ENCODE results near the gene CCDC71L.
"Not testable (repeated sequence)": the region's sequence is repeated elsewhere in the genome, so short reads cannot be mapped to it uniquely, and the experiment has no call there.

CCDC71L gene

DNA sequence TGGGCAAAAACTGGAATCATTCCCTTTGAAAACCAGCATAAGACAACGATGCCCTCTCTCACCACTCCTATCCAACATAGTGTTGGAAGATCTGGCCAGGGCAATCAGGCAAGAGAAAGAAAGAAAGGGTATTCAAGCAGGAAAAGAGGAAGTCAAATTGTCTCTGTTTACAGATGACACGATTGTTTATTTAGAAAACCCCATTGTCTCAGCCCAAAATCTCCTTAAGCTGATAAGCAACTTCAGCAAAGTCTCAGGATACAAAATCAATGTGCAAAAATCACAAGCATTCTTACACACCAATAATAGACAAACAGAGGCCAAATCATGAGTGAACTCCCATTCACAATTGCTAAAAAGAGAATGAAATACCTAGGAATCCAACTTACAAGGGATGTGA, 15.5 kb upstream of the CCDC71L start:
- H3K36me3 ChIP-seq (ENCODE audit: control insufficient read depth, insufficient read depth, low read length); H3K27me3 ChIP-seq (ENCODE audit: control insufficient read depth, insufficient read depth, low read length); H3K4me3 ChIP-seq (ENCODE audit: low read depth, low read length); H3K4me1 ChIP-seq (ENCODE audit: control insufficient read depth, insufficient read depth, low read length); H3K9me3 ChIP-seq (ENCODE audit: control insufficient read depth, insufficient read depth, low read length); H3K9ac ChIP-seq (ENCODE audit: low read depth, low read length); H3K27ac ChIP-seq (ENCODE audit: low read depth, low read length): not testable (repeated sequence)

DNA sequence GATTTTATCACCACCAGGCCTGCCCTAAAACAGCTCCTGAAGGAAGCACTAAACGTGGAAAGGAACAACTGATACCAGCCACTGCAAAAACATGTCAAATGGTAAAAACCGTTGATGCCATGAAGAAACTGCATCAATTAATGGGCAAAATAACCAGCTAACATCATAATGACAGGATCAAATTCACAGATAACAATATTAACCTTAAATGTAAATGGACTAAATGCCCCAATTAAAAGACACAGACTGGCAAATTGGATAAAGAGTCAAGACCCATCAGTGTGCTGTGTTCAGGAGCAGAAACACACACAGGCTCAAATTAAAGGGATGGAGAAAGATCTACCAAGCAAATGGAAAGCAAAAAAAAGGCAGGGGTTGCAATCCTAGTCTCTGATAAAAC, 12.7 kb upstream of the CCDC71L start:
- not testable (repeated sequence) for H3K4me3 ChIP-seq (ENCODE audit: low read depth, low read length); H3K4me1 ChIP-seq (ENCODE audit: control insufficient read depth, insufficient read depth, low read length); H3K9ac ChIP-seq (ENCODE audit: low read depth, low read length); H3K27ac ChIP-seq (ENCODE audit: low read depth, low read length); H3K27me3 ChIP-seq (ENCODE audit: control insufficient read depth, insufficient read depth, low read length); H3K36me3 ChIP-seq (ENCODE audit: control insufficient read depth, insufficient read depth, low read length); H3K9me3 ChIP-seq (ENCODE audit: control insufficient read depth, insufficient read depth, low read length)

DNA sequence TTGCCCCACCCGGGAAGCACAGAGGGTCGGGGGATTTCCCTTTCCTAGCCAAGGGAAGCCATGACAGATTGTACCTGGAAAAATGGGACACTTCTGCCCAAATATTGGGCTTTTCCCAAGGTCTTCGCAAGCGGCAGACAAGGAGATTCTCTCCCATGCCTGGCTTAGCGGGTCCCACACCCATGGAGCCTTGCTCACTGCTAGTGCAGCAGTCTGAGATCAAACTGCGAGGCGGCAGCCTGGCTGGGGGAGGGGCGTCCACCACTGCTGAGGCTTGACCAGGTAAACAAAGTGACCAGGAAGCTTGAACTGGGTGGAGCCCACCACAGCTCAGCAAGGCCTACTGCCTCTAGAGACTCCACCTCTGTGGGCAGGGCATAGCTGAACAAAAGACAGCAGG, 11.0 kb upstream of the CCDC71L start:
- not testable (repeated sequence) for H3K27ac ChIP-seq (ENCODE audit: low read depth, low read length); H3K9ac ChIP-seq (ENCODE audit: low read depth, low read length); H3K27me3 ChIP-seq (ENCODE audit: control insufficient read depth, insufficient read depth, low read length); H3K36me3 ChIP-seq (ENCODE audit: control insufficient read depth, insufficient read depth, low read length); H3K4me3 ChIP-seq (ENCODE audit: low read depth, low read length); H3K9me3 ChIP-seq (ENCODE audit: control insufficient read depth, insufficient read depth, low read length); H3K4me1 ChIP-seq (ENCODE audit: control insufficient read depth, insufficient read depth, low read length)

DNA sequence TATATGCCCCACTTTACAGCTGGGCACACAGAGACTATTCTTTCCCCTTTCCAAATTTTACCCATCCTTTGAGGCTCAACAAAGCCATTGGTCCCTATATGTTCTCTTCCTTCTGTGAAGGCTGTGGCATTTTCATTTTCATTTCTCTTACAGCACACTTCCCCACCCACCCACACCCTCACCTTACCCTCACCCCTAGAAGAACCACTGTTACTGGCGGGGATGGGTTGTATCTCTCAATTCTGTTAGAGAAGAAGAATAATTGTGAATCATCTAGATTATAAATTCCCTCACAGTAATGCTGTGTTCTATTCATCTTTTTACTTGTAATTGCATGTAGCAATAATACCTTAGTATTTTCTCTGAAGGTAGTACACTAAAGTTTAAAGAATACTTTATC, 10.2 kb upstream of the CCDC71L start:
- no peak overlapping the region for H3K4me3 ChIP-seq (ENCODE audit: low read depth, low read length)
- H3K27me3 ChIP-seq (ENCODE audit: control insufficient read depth, insufficient read depth, low read length): no peaks in the 10 kb centered on the region
- H3K4me1 ChIP-seq (ENCODE audit: control insufficient read depth, insufficient read depth, low read length): no peaks in the 10 kb centered on the region
- no peaks in the 10 kb centered on the region for H3K36me3 ChIP-seq (ENCODE audit: control insufficient read depth, insufficient read depth, low read length)
- no peak overlapping the region for H3K9ac ChIP-seq (ENCODE audit: low read depth, low read length)
- H3K9me3 ChIP-seq (ENCODE audit: control insufficient read depth, insufficient read depth, low read length): no peaks in the 10 kb centered on the region
- no peak overlapping the region for H3K27ac ChIP-seq (ENCODE audit: low read depth, low read length)

DNA sequence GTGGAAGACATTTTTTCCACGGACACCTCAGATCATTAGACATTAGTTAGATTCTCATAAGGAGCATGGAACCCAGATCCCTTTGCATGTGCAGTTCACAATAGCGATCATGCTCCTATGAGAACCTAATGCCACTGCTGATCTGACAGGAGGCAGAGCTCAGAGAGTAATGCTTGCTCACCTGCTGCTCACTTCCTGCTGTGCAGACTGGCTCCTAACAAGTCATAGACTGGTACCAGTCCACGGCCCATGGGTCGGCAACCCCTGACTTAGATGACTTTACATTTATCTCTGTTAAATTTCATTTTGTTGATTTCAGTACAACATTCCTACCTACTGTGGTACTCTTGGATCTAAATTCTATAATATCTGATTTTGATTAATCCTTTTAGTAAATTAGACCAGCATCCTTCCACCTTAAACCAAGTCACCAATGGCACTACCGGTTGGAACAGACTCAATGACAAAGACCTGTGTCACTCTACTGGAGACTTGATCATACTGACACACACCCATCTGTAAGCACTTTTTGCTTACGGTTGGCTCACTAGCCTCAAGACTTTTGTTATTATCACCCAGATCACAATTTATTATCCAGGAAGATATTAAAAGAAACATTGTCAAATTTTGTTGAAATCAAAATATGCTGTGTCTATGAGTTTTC, 8.0 kb upstream of the CCDC71L start:
- H3K27me3 ChIP-seq (ENCODE audit: control insufficient read depth, insufficient read depth, low read length): no peaks in the 10 kb centered on the region
- no peaks in the 10 kb centered on the region for H3K4me1 ChIP-seq (ENCODE audit: control insufficient read depth, insufficient read depth, low read length)
- H3K9me3 ChIP-seq (ENCODE audit: control insufficient read depth, insufficient read depth, low read length): no peaks in the 10 kb centered on the region
- H3K9ac ChIP-seq (ENCODE audit: low read depth, low read length): no peak overlapping the region
- H3K36me3 ChIP-seq (ENCODE audit: control insufficient read depth, insufficient read depth, low read length): no peaks in the 10 kb centered on the region
- H3K4me3 ChIP-seq (ENCODE audit: low read depth, low read length): no peak overlapping the region
- no peak overlapping the region for H3K27ac ChIP-seq (ENCODE audit: low read depth, low read length)

DNA sequence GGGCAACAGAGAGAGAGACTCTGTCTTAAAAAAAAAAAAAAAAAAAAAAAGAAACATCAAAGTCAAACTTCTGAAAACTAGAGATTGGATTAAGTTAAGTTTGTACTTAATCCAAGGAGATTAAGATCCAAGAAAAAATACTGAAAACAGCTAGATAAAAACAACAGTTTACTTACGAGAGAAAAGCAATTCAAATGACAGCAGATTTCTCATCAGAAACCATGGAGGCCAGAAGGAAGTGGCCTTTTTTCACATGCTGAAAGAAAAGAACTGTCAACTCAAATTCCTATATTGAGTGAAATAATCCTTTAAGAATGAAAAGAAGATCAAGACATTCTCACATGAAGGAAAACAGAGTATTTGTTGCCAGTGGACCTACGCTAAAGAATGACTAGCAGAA, 5.4 kb upstream of the CCDC71L start:
- Histone ChIP-seq H3K36me3 (ENCODE audit: control insufficient read depth, insufficient read depth, low read length) (no peaks in the 10 kb centered on the region), H3K27me3 (ENCODE audit: control insufficient read depth, insufficient read depth, low read length) (no peaks in the 10 kb centered on the region), H3K9ac (ENCODE audit: low read depth, low read length) (no peak overlapping the region), H3K27ac (ENCODE audit: low read depth, low read length) (no peak overlapping the region), H3K4me1 (ENCODE audit: control insufficient read depth, insufficient read depth, low read length) (peaks cover 1% of the 10 kb centered on the region; the same call in 1 of the 2 replicates), H3K4me3 (ENCODE audit: low read depth, low read length) (no peak overlapping the region), H3K9me3 (ENCODE audit: control insufficient read depth, insufficient read depth, low read length) (no peaks in the 10 kb centered on the region)

DNA sequence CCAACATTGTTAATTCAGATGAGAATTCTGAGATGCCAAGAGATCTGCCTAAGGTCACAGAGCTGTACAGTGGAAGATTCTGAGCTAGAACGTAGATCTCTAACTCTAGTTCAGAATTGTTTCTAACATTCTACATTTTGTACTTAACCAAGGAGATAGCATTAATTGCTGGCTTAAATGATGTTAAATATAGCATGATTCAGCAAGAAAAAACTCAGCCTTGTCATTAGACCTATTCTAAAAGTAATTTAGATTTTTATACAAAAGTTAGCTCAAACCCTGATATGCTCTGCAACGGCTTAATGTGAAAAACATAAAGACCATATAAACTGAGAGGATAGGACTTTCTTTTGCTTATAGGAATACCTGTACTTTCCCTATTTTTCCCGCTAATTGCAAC, 3.4 kb upstream of the CCDC71L start:
- Histone ChIP-seq H3K9ac (ENCODE audit: low read depth, low read length) (no peak overlapping the region), H3K4me3 (ENCODE audit: low read depth, low read length) (no peak overlapping the region), H3K9me3 (ENCODE audit: control insufficient read depth, insufficient read depth, low read length) (no peaks in the 10 kb centered on the region), H3K27me3 (ENCODE audit: control insufficient read depth, insufficient read depth, low read length) (no peaks in the 10 kb centered on the region), H3K4me1 (ENCODE audit: control insufficient read depth, insufficient read depth, low read length) (peaks cover 7% of the 10 kb centered on the region; the same call in 1 of the 2 replicates), H3K36me3 (ENCODE audit: control insufficient read depth, insufficient read depth, low read length) (no peaks in the 10 kb centered on the region), H3K27ac (ENCODE audit: low read depth, low read length) (no peak overlapping the region)

DNA sequence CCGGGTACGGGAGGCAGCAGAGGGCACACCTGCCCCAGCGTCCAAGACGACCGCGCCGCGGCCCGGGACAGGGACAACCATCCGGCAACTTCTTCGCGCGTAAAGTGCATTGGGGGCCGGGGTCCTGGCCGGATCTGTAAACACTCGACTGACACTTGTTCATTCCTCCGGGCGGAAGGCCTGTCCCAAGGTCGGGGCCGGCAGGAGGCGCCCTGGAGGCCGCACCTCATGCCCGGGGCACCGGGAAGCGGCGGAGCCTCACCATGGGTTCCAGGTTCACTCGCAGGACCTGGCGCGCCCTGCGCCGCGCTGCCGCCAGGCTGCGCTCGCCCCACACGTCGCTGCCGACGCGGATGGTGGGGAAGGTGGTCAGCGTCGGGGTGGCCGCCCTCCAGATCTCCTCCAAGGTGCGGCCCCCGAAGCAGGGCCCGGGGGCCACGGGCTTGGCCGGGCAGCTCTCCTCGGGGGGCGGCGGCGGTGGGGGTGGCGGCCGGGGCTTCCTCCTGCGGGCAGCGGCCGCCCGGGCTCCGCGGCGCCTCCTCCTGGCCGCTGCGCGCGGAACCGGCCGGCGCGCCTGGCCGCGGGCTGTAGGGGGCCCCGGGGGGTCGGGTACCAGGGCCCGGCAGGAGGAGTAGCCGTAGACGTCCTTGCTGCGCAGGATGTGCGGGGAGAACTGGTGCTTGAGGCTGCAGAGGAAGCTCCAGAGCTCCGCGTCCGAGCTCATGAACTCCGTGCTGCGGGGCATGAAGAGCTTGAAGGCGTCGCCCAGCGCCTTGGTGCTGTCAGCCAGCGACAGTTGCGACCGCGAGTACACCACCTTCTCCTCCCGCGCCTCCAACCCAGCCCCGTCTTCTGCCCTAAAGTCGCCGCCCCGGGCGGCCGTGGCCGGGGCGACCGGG, 746 bp downstream of the CCDC71L start:
- Histone ChIP-seq H3K27me3 (ENCODE audit: control insufficient read depth, insufficient read depth, low read length) (no peaks in the 10 kb centered on the region), H3K4me1 (ENCODE audit: control insufficient read depth, insufficient read depth, low read length) (peaks cover 12% of the 10 kb centered on the region; the same call in 1 of the 2 replicates), H3K36me3 (ENCODE audit: control insufficient read depth, insufficient read depth, low read length) (no peaks in the 10 kb centered on the region), H3K27ac (ENCODE audit: low read depth, low read length) (peak overlapping the region; percentile 86), H3K4me3 (ENCODE audit: low read depth, low read length) (peak overlapping the region; percentile 95), H3K9ac (ENCODE audit: low read depth, low read length) (peak overlapping the region; percentile 87), H3K9me3 (ENCODE audit: control insufficient read depth, insufficient read depth, low read length) (no peaks in the 10 kb centered on the region)

DNA sequence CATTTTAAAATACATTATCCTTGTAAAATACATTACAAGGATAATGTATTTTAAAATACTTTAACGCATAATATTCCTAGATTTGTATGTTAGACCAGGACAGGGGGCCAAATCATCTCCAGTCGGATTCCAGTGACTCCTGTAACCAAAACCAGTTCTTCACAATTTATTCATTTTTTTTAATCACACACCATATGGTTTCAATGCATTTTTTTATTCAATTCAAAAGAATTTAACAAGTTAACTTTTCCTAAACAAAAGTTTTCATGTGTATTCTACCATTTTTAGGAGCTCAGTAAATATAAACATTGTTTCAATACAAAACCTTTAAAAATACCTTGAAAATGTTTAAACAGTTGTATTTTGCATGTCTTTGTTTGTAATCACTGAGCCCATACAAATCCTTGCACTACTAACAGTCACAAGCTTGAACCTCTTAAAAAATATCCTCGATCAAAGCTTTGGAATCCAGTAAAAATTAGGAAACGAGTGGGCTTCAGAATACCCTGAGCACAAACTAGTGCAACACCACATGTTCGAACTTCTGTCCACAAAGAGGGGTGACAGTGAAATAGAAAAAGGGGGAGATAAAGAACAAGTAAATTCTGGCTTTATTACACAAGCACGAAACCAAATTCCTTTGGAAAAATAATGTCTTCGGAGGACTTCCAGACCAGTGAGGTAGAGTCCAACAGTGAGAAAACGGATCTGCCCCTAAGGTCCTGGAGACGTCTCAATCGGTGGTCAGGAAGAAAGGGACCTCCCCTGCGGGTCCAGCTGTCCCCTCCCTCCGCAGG, 1.6 kb downstream of the CCDC71L start:
- Histone ChIP-seq H3K9ac (ENCODE audit: low read depth, low read length) (peak overlapping the region; percentile 68), H3K27ac (ENCODE audit: low read depth, low read length) (peak overlapping the region; percentile 86), H3K9me3 (ENCODE audit: control insufficient read depth, insufficient read depth, low read length) (no peaks in the 10 kb centered on the region), H3K27me3 (ENCODE audit: control insufficient read depth, insufficient read depth, low read length) (no peaks in the 10 kb centered on the region), H3K4me1 (ENCODE audit: control insufficient read depth, insufficient read depth, low read length) (peaks cover 12% of the 10 kb centered on the region; the same call in 1 of the 2 replicates), H3K4me3 (ENCODE audit: low read depth, low read length) (peak overlapping the region; percentile 95), H3K36me3 (ENCODE audit: control insufficient read depth, insufficient read depth, low read length) (no peaks in the 10 kb centered on the region)

DNA sequence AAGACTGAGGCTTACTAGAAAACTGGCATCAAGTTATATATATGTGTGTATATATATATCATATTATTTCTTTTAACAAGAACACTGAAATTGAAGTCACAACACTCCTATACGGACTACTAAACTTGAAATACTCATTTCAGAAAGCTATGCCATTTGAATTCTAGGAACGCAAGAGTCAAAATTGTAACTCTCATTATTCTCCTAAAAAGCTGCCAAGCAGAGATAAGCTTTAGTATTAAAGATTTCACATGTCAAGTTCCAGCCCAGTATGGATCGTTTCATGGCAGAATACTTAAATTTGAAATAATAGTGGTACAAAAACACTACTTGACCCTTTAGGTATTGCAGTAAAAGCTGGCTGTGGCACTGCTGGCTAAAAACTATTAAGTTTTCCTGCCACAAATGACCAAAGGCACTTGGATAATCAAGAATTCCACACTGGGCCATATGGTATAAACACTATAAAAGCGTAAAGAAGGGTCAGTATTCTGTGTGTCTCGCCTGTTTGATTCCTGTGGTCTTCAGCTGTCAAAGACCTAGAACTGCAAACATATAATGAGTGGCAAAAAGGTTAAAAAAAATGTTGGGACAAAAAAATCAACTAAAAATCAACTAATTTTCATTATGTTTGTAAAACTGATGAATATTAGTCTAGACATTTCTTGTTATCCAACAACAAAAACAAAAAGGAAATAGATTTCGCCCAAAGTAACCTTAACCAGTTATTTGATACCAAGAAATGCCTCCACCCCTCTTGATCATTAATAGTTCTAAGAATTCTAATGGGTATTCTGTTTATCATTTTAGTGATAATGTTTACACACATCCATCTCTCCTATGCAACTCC, 2.4 kb downstream of the CCDC71L start:
- no peaks in the 10 kb centered on the region for H3K27me3 ChIP-seq (ENCODE audit: control insufficient read depth, insufficient read depth, low read length)
- H3K4me3 ChIP-seq (ENCODE audit: low read depth, low read length): peak overlapping the region; percentile 95
- no peak overlapping the region for H3K9ac ChIP-seq (ENCODE audit: low read depth, low read length)
- H3K9me3 ChIP-seq (ENCODE audit: control insufficient read depth, insufficient read depth, low read length): no peaks in the 10 kb centered on the region
- H3K4me1 ChIP-seq (ENCODE audit: control insufficient read depth, insufficient read depth, low read length): peaks cover 12% of the 10 kb centered on the region; the same call in 1 of the 2 replicates
- H3K27ac ChIP-seq (ENCODE audit: low read depth, low read length): no peak overlapping the region
- no peaks in the 10 kb centered on the region for H3K36me3 ChIP-seq (ENCODE audit: control insufficient read depth, insufficient read depth, low read length)
